HG03575 (cell line): Measurements from ENCODE around the gene DTWD1.
"Not testable (repeated sequence)": the region's sequence is repeated elsewhere in the genome, so short reads cannot be mapped to it uniquely, and the experiment has no call there.

Experiments used
- ATAC-seq: cut with Tn5 transposase; IDR thresholded peaks from one replicate; pipeline ENCODE4 v1.9.1; 2021; ENCODE audit not compliant: unreplicated experiment, insufficient number of reproducible peaks, low FRiP score; ENCODE audit errors: extremely low read depth

Gene DTWD1

DNA sequence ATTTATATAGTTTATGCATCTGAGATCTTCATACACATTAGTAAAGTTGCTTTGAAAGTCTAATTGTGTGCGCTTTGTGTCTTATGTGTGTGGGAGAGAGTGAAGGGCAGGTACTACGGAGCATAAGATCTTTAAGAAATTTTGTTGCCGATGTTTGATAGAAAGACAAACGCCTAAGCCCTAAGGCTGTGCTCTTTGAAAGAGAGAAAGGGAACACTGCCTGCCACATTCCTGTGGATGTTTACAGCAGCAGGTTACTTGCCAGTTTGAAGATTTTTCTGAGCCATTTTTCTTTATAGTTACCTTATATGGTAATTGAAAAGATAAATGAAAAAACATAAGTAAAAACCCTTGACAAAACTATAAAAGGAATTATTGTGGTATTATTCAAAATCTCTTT is 17.0 kb downstream of the DTWD1 start:
- ATAC-seq = no peak

DNA sequence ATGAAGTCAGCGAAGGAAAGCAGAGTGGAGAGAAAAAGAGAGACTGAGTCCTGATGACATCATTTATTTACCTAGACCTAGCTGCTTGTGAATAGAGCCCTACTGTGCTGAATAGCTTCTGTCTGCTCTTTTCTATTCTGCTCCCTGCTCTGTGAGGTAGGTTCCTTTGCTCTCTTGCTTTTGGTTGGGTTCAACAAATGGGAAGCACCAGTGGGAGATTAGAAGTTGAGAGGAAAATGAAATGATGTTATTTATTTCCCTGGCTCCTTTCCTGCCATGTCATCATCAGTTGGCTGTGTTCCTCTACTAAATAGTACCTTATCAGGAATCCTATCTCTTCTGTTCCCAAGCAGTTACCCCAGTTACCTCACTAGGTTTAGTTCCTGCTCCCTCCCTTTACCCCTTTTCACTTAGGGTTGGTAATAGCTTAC is 23.5 kb downstream of the DTWD1 start:
- no peak for ATAC-seq

DNA sequence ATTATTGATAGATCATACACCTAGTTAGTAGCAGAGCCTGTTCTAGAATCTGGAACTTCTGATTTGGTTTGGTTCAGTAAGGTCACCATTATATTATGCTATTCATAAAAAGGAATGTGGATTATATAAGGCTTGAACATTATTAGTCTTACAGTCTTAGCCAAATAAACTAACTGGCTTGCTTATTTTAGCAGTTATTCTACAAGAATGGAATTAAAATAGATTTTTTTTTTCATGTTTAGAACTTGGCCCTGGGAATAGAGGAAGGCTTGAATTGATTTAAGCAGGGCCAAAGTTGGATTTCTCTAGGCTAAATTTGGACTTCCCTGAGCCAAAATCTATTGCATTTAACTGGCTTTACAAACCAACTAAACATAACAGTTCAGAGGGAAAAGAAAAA is 24.4 kb downstream of the DTWD1 start:
- no peak for ATAC-seq

DNA sequence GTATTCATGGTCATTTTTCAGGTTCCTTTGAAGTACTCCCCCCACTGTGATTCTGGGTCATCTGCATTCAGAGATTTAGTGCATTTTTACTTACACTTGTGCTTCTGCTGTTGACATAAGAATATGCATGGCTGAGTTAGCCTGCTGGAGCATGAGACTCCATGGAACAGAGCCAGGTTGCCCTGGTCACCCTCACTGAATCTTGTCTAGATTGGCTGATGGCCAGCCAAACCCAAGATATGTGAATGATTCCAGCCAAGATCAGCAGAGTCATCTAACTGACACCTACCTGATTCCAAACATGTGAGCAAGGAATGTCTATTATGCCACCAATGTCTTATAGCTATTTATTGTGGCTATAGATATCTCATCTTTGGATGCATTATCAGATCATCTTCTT is 25.1 kb downstream of the DTWD1 start:
- no peak for ATAC-seq

DNA sequence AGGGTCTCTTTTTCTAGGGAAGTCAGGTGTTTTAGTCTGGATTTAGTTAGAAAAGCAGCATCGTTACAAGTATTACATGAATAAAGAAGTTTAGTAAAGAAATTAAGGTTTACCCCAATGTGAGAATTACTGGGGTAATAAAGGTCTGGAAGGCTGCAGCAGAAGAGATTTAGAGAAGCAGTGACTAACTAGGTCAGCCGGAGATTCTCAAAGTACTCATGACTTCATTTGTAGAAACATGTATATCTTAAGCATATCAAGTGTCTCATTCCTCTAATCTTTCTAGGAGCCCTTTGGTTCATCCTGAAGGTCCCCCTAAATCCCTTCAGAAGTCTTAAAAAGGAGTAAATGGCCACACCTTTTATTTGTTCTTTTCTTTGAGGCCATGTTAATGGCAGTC is 26.0 kb downstream of the DTWD1 start:
- no peak for ATAC-seq

DNA sequence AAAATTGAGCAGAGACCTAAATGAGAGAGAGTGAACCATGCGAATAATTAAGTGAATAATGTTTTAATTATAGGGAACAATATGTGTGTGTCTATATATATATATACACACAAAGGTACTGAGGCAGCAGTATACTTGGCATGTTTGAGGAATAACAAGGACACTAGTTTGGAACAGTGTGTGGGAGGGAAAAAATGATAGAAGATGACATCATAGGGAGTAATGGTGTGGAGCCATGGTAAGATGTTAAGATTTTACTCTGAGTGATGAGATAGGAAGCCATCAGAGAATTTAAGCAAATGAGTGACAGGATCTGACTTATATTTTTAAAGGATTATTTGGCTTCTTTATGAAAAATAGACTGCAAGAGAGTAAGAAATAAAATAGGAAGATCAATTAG is 29.1 kb downstream of the DTWD1 start:
- ATAC-seq = no peak

DNA sequence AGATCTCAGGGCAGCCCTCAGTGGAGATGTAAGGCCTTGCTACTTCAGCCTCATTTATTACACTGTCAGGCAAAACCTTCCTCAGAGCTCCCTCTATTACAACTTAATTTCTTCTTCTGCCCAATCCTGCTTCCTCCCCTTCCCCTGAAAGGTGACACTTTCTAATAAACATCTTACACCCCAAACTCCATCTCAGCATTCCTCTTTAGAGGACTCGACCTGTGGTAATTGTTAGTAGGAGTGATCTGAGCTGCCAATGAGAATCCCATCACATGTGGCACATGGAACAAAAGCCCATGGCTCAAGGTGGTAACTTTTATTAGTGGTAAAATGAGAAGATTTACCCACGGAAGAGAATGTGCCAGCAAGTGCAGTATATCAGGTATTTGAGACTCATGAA is 29.8 kb downstream of the DTWD1 start:
- no peak for ATAC-seq

DNA sequence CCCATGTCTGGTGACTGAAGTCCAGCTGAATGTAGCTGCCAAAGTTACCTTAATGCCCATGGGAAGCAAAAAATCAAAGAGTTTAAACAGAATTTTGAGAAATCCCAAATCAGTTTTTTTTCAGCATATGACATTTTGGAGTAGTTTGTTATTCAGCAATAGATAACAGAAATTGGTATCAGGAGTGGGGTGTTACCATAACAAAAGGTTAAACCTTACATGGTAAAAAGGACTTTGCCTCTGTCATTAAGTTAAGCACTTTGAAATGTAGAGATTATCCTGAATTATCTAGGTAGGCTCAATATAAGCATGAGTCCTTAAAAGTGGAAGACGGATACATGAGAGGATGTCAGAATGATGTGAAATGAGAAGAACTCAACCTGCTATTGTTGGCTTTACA is 32.1 kb downstream of the DTWD1 start:
- ATAC-seq = no peak

DNA sequence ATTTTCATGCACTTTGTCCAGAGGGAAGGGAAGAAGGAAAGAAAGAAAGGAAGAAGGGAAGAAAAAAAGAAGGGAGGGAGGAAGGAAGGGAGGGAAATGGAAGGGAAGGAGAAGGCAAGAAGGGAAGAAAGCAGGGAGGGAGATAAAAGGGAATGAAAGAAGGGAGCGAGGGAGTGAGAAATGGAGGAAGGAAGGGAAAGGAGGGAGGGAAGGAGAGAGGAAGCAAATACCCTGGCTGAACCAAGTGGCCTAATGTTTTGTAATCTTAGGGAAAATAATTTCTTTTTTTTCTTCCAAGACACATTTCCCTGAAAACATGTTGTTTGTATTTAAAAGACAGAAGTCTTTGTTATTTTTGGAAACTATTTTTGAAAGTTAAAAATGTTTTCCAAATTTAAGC is 35.9 kb downstream of the DTWD1 start:
- no peak for ATAC-seq

DNA sequence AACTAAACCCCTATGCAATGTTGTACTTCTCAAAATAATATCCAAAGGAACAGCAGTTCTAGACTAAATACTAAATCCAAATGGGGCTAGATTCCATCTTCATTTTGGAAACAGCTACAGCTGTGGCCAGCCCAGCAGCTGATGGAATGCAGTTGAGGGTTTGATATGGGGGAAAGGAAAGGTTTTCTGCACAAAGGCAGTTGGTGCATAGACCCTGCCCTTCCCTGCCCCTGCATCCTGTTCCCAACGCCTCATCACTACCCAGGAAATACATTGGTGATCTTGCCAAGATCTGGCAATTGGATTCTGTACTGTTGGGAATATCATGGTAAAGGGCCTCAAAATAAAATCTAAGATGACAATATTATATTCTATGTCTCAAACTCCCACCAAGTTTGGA is 43.9 kb downstream of the DTWD1 start:
- no peak for ATAC-seq

DNA sequence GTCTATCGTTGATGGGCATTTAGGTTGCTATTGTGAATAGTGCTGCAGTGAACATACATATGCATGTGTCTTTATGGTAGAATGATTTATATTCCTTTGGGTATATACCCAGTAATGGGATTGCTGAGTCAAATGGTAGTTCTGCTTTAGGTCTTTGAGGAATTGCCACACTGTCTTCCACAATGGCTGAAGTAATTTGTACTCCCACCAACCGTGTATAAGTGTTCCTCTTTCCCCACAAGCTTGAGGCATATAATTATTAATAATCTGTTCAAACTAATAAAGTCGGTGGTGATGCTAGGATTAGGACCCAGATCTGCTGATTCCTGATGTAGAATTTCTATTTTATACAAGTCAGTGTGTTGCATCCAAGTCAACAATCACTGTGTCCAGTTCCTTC is 45.6 kb downstream of the DTWD1 start:
- not testable (repeated sequence) for ATAC-seq

DNA sequence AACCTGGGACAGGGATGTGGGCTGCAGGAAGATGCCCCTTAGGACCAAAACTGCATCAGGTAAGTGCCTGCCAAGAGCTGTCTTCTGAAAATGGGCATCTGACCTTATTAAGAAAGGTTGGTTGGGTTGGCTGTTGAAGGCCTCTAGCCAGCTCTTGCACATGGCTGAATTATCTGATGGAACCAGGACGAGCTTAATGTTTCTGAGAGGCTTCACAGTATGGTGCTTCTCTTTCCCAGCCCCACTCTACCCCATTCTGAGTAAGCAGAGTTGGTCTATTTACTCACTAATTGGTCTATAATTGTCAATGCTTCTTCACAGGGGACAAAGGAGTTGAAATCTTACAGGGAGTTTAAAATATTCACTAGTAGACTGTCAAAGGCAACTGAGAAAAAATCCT is 48.4 kb downstream of the DTWD1 start:
- no peak for ATAC-seq

DNA sequence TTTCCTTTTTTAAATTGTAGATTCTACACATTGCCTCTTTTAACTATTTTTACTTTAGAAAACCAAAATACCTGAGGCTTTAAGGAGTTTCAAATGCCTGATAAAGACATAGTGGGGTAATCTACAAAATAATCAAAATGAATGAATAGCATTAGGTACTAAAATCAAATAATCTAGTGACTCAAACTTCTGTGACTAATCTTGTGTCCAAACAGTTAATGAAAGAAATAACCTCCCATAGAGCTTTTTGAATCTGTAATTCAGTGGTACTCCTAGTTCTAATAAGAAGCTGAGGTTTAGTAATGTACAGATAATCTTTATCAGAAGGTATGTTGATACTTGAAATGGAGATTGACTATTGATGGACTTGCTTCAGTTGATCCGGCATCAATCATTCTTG is 53.0 kb downstream of the DTWD1 start:
- ATAC-seq = no peak

DNA sequence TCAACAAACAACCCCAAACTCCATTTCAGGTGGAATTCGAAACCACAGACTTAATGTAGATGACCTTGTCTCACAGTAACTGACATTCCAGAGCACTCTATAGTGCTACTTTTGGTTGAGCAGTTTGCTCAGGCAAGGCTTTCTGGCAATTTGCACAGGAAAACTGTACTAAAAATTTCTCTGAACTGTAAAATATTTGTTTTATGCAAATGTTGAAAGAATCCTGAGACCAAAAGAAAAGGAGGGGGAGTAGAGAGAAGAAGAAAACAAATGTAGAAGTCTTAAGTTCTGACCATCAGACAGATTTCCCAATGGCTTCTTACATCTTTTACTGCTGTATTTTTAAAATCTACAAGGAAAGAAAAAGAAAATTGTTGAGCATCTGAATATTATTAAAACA is 53.5 kb downstream of the DTWD1 start:
- ATAC-seq = no peak

DNA sequence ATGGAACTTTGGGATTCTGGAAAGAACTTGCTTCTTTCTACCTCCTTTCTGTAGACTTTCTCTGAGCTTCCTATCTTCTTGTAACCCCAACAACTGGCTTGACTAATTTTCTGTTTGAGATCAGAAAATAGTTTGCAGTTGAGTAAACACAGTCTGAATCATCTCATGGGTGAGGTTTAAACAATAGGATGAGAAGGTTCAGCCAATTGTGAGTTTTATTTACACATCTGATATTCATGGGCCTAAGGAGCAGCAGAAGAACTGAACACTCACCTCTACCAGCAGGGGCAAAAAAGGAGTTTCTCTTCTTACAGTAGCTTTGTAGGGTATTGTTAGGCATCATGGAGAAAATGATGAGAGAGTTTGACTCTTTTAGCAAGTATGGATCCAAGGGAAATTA is 54.2 kb downstream of the DTWD1 start:
- ATAC-seq = no peak

DNA sequence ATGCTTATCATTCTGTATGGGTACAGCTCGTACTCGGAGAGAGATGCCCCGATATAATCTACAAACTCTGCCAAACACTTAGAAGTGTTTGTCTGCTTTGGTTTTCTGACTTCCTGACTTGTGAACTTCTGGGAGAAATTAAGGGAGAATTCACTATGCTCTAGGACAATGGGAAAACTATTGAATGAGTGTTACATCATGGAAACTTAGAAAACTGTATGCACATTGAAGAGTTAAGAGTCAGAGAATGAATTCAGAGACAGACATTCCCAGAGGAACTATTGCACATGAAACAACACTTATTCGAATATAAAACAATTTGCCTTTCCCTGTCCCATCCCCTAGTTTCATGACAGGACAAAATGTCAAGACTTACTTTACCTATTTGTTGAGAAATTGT is 57.8 kb downstream of the DTWD1 start:
- no peak for ATAC-seq

DNA sequence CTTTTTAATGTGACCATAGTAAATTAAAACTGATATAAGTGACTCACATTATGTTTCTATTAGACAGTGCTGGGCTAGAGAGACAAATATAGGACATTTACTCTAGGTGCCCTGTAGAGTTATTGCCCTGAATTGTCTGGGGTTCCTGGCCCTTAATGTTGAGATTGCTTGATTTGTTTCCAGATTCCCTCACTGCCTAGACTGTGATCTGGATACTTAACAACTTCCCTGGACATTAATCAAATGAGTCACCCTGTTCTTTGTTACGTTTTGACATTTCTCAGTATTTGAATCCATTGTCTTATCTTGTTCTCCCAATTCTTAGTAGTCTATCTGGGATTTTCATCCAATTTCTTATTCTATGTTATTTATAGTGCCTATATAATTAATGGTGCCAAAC is 65.8 kb downstream of the DTWD1 start:
- ATAC-seq = no peak

DNA sequence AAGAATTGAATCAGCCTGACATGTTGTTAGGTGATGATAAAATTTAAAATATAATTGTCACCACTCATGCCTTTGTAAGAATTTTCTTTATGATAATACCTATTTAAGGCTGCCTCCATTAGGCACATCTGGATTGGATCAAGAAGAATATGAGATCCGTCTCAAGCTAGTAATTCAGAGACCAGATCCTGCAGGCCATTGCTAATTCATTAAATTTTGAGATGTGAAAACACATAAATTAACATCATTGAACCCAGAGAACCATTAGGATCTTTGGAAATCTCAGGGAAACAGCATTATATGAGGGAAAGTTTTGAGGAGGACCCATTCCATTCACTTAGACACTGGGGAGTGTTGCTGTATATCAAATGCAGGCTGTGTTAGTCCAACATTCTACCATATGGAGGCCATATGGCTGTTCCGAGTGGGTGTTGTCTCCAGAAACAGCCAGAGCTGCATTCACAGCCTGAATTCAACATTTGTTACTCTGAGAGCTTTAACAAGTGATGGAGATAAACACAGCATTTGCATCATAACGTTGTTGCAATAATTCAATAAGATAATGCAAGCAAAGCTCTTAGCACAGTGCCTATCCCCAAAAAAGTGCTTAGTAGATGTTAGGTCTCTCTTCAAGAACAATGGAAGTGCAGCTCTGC is 67.4 kb downstream of the DTWD1 start:
- no peak for ATAC-seq

DNA sequence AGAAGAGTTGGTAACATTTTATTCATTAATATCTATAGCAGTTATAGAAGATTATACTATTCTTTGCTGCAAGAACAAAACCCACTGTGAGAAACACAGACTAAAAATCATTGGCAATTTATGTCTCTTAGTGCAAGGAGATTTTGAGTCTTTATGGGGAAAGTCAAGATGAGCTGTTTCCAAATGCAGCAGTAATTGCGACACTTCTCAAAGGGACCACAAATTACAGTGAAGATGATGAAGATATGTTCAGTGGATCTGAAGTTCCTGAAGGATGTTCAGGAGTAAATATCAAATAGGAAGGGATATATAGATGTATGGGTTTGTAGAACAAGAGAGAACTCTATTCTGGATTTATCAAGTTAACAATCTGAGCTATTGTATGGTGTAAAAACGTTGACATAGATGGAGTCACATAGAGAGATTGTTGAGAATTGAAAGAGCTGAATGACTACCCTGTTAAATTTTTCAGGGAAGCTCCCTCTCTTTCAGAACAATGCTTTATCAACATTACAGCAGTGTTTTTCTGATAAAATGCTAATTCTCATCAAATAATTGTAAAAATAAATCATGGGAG is 71.8 kb downstream of the DTWD1 start:
- no peak for ATAC-seq

DNA sequence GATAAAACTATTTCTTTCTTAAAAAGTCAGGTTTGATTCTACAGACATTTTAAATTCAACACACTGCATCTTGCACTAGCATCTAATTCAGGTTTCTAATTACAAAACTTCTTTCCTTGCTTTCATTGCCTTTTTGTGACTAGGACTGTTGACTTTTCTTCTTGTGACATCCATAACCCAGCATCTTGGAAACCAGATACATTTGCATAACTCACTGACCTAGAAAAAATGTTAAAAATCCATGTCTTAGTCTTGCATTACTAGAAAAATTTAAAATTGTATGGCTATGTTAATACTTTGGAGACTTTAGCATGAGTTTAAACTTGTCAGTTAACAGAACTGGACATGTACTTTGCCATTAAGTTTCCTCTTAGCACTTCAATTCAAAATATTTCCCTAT is 72.7 kb downstream of the DTWD1 start:
- no peak for ATAC-seq

DNA sequence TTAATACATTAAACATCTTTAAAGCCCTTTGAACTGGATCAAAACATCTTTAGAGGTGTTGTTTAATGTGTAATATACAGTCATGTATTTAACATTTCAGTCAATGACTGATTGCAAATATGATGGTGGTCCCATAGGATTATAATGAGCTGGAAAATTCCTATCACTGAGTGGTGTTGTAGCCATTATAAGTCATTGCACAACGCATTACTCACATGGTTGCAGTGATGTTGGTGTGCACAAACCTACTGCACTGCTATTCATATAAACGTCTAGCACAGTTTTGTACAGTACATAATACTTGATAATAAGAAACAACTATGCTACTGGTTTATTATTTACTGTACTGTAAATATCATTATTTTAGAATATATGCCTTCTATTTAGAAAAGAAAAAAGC is 75.6 kb downstream of the DTWD1 start:
- no peak for ATAC-seq
